Astrocyte (in vitro differentiated cells and primary cell): ENCODE data around the gene RIPOR3.

ENCODE experiments used
- EZH2 ChIP-seq: IDR thresholded peaks from 2 replicates; pipeline ENCODE4 v1.6.1; 2012; ENCODE audit warnings: mild to moderate bottlenecking, low read length, inconsistent platforms; ENCODE audit not compliant: insufficient read depth
- TF ChIP-seq, protein P1 (sequence below): IDR thresholded peaks from 2 replicates; pipeline ENCODE4 v1.5.1; 2011; ENCODE audit warnings: low read depth, mild to moderate bottlenecking, inconsistent platforms, low read length, moderate library complexity; ENCODE audit not compliant: insufficient read depth

DNA sequence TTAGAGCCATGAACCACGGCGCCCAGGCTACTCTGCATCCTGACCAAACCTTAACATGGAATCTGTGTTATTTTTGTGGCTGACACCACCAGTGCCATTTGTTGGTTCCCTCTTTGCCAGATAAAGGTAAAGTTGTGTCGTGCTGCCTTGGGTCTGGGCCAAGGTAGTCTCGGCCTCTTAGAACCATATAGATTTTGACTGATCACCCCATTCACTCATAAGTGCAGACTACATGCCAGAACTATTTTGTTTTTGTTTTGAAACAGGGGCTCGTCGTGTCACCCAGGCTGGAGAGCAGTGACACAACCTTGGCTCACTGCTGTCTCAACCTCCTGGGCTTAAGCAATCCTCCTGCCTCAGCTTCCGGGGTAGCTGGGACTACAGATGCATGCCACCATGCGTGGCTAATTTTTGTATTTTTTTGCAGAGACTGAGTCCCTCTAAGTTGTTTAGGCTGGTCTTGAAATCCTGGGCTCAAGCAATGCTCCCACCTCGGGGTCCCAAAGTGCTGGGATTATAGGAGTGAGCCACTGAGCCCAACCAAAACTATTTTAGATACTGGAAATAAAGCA, 19.2 kb upstream of the RIPOR3 start:
- no peak for TF ChIP-seq EZH2
- TF ChIP-seq, protein P1, sequence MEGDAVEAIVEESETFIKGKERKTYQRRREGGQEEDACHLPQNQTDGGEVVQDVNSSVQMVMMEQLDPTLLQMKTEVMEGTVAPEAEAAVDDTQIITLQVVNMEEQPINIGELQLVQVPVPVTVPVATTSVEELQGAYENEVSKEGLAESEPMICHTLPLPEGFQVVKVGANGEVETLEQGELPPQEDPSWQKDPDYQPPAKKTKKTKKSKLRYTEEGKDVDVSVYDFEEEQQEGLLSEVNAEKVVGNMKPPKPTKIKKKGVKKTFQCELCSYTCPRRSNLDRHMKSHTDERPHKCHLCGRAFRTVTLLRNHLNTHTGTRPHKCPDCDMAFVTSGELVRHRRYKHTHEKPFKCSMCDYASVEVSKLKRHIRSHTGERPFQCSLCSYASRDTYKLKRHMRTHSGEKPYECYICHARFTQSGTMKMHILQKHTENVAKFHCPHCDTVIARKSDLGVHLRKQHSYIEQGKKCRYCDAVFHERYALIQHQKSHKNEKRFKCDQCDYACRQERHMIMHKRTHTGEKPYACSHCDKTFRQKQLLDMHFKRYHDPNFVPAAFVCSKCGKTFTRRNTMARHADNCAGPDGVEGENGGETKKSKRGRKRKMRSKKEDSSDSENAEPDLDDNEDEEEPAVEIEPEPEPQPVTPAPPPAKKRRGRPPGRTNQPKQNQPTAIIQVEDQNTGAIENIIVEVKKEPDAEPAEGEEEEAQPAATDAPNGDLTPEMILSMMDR, result no peak
